Esophagus squamous epithelium (tissue), 5 donors: ENCODE data around the gene LTN1. TPM values are rescaled to one million over a fixed set of nuclear protein-coding genes. Genes with fewer than 3 reads are reported as not detected.

Source experiments
- DNase-seq: peaks from one replicate; lab custom pipeline; 2025; lab: John Stamatoyannopoulos, UW
- H3K27ac ChIP-seq, 4 donors: fragments of 200-600 bp; sonication (generic); one replicate each; pipeline ENCODE4 v1.5.1; 2016 to 2019; ENCODE audit warnings: mild to moderate bottlenecking in 1 of 4
- H3K27me3 ChIP-seq, 4 donors: fragments of 200-600 bp; sonication (generic); 1 replicate in 3 of 4; 2 replicates in 1 of 4; pipeline versions ENCODE4 v1.5.1 to v1.6.0; 2017 to 2021; ENCODE audit warnings: antibody characterized with exemption in 1 of 4
- H3K36me3 ChIP-seq, 3 donors: fragments of 200-600 bp; sonication (generic); one replicate each; pipeline ENCODE4 v1.5.1; 2016 to 2019
- H3K4me1 ChIP-seq, 3 donors: fragments of 200-600 bp; sonication (generic); one replicate each; pipeline ENCODE4 v1.5.1; 2017 to 2019
- H3K4me3 ChIP-seq, 4 donors: fragments of 200-600 bp; sonication (generic); 1 replicate in 3 of 4; 2 replicates in 1 of 4; pipeline ENCODE4 v1.5.1; 2016 to 2019; ENCODE audit warnings: mild to moderate bottlenecking in 2 of 4, moderate library complexity in 1 of 4
- H3K9me3 ChIP-seq, 3 donors: fragments of 200-600 bp; sonication (generic); one replicate each; pipeline ENCODE4 v1.5.1; 2016 to 2019
- POLR2A ChIP-seq, 4 donors: fragments of 450-650 bp; IDR thresholded peaks; one replicate each; pipeline ENCODE4 v1.6.1; 2017; ENCODE audit warnings: antibody characterized with exemption in 4 of 4, mild to moderate bottlenecking in 4 of 4, moderate library complexity in 3 of 4
- WGBS, 2 donors: methylation state at CpG; one replicate each; pipeline ENCODE4 v1.1.5; 2018; 5-methylcytosine and 5-hydroxymethylcytosine counted together
- intact Hi-C: fragments of 100-400 bp; cut with DNase I; formaldehyde crosslinking; loops from one replicate; pipeline ENCODE4 v1.15.0; 2022
- total RNA-seq, 4 donors: library from RNA; depleted of rRNA; stranded (reverse); fragments of >200 nt; gene quantifications; one replicate each; pipeline ENCODE4 v1.1.0, GENCODE V29; 2016
- TF ChIP-seq, protein P1 (sequence below), 6 experiments: fragments of 450-650 bp in 4 of 6; fragments of 200-600 bp in 2 of 6; sonication (generic) in 2 of 6; IDR thresholded peaks; one replicate each; pipeline ENCODE4 v1.5.1; 2016 to 2019; ENCODE audit warnings: antibody characterized with exemption in 6 of 6, mild to moderate bottlenecking in 4 of 6, moderate library complexity in 4 of 6
- donor health status: DM: yes; HTN: yes; CAD: no.

Gene LTN1
- total RNA-seq, 4 donors from 2014 or later: 10.3 to 24.9 (median 22.2) TPM

DNA sequence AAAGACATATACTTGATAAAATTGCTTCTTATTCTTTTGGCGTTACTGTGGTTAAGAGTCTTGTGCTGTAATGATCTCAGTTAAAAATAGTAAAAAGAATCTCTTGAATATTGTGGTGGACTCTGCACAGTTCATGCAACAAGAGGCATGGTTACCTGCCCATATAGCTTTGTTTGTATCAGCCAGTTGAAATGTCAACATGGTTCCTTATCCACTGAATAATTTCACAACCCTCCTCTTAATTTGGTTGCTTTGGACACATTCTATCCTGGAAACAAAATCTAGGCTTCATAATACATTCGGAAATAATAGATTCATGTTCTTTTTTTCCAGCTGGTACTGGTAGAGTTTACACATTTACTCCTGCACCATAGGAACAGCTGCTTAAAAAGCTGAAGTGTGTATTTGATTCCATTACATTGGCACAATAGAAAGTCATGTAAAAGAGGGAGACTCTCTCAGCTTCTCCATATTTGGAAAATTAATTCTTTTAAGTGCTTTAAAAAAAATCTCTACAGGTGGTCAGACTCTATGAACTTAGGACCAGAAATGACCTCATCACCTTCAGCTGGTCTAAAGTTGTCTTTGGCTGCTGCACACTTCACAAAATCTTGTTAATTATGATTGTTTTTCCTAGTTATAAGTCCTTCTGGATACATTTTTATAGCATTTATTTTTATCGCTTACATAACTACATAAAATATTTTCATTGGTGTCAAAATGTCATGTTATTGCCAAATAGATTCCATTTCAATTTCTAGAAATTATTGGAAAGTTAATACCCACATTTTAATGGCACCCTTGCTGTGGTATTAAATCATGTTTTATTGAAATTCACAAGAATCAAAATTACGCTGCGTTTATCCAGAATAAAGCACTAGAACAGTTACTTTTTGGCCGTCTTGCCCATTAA, 100.2 kb downstream of the LTN1 start:
- Histone ChIP-seq H3K9me3 (no peaks in the 10 kb centered on the region), H3K27me3 (no peaks in the 10 kb centered on the region), H3K36me3 (no peaks in the 10 kb centered on the region), H3K27ac (no peak overlapping the region), H3K4me3 (no peak overlapping the region), H3K4me1 (no peaks in the 10 kb centered on the region)
- intact Hi-C loops: no loop called here
- no peak for DNase-seq
- WGBS, 2 donors: 69% methylated on average over 6 of the region's 6 CpGs
- TF ChIP-seq, protein P1, sequence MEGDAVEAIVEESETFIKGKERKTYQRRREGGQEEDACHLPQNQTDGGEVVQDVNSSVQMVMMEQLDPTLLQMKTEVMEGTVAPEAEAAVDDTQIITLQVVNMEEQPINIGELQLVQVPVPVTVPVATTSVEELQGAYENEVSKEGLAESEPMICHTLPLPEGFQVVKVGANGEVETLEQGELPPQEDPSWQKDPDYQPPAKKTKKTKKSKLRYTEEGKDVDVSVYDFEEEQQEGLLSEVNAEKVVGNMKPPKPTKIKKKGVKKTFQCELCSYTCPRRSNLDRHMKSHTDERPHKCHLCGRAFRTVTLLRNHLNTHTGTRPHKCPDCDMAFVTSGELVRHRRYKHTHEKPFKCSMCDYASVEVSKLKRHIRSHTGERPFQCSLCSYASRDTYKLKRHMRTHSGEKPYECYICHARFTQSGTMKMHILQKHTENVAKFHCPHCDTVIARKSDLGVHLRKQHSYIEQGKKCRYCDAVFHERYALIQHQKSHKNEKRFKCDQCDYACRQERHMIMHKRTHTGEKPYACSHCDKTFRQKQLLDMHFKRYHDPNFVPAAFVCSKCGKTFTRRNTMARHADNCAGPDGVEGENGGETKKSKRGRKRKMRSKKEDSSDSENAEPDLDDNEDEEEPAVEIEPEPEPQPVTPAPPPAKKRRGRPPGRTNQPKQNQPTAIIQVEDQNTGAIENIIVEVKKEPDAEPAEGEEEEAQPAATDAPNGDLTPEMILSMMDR (IDR thresholded peaks at IDR 0.05): no peak
- TF ChIP-seq POLR2A (IDR thresholded peaks at IDR 0.05): no peak

DNA sequence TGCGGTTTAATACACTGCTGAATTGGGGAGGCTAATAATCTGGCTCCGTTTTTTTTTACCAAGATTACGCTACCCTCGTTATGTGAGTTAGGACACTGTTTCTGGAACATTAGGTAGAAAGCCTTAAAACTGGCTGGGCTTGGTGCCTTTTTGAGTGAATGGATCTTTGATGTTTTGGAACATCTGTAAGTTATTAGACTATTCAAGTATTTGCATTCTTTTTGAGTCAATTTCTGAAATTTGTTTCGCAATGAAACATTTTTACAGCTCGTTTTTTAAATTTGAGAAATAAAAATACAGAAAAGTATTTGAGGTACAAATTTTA, 106.9 kb downstream of the LTN1 start:
- no peak for TF ChIP-seq POLR2A (IDR thresholded peaks at IDR 0.05)
- TF ChIP-seq, protein P1 (IDR thresholded peaks at IDR 0.05): no peak
- intact Hi-C loops: no loop called here
- H3K36me3 ChIP-seq: peaks cover 0 to 22% (median 0%) of the 10 kb centered on the region in 3 donors
- H3K4me1 ChIP-seq: peaks cover 0 to 24% (median 4%) of the 10 kb centered on the region in 3 donors
- no peaks in the 10 kb centered on the region for H3K27me3 ChIP-seq
- H3K9me3 ChIP-seq: no peaks in the 10 kb centered on the region
- 92 to 97% methylated on average over 6 of the region's 6 CpGs for WGBS, 2 donors
- DNase-seq: no peak
- peak overlapping the region in 2 of 4 donors; percentile 91 to 95 for H3K27ac ChIP-seq
- H3K4me3 ChIP-seq: no peak overlapping the region

DNA sequence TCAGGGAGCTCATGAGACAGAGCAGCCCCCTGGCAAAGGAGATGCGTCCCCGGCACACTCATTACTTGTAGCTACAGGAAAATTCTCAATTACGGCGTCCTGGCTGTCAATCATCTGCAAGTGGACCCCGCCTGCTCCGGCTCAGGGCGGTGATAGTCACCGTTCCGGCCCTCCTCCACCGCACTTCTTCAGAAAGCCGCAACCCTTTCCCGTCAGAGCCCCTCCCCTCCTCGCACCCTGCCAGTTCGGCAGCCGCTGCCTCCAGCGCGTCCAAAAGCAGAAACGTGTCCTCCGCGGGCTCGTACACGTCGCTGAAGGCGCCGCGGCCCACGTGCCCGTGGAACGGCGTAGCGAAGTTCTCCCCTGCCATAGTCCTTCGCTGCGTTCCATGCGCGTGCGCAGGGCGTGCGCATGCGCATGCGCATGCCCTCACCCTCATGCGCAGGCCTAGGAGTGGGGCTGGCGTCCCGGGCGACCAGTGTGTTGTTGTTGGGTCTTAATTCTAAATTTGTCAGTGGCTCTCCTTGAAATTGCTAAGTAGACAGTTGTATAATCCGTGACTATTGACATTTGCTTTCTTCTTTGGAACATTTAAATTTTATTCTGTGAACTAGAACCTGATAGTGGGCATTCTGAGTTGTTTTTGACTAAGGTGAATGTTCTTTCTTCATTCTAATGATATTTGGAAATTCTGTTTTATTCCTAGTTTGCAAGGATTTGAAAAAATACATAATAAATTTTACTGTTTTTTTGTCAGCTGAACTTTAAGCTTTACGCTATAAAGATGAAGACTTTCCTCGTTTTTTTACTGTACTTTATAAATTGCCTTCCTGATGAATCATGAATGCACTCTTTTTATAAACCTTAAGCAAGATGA, 107.5 kb downstream of the LTN1 start:
- Histone ChIP-seq H3K4me3 (peak overlapping the region; percentile 45 to 67 (median 60)), H3K4me1 (peaks cover 0 to 24% (median 4%) of the 10 kb centered on the region in 3 donors), H3K36me3 (peaks cover 0 to 28% (median 0%) of the 10 kb centered on the region in 3 donors), H3K27ac (peak overlapping the region; percentile 84 to 95 (median 92)), H3K9me3 (no peaks in the 10 kb centered on the region), H3K27me3 (no peaks in the 10 kb centered on the region)
- WGBS, 2 donors: 8 to 10% methylated on average over 21 to 23 of the region's 47 CpGs
- TF ChIP-seq, protein P1 (IDR thresholded peaks at IDR 0.05): peak in 1 of 6 experiments; percentile 24
- TF ChIP-seq POLR2A (IDR thresholded peaks at IDR 0.05): peak in 3 of 4 donors; percentile 28 to 68 (median 49)
- DNase-seq: peak; percentile 59
- intact Hi-C loops: no loop called here

DNA sequence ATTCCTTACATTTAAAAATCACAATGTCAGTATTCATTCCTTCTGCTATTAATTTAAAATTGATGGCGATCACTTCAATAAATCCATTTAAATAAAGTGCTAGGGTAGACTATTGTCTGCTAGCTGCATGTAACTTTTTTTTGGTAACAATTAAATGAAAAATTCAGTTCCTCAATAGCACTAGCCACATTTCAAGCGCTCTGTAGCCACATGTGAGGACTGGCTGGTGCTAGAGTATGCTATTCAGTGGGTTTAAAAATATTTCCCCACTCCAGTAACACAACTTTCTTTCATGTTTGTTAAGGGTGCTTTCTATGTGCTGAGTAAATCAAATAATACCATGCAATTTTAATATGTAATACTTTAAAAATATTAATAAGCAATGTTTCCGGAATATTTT, 108.2 kb downstream of the LTN1 start:
- H3K36me3 ChIP-seq: peaks cover 0 to 35% (median 0%) of the 10 kb centered on the region in 3 donors
- 22 to 27% methylated on average over 3 of the region's 3 CpGs for WGBS, 2 donors
- H3K4me3 ChIP-seq: peak overlapping the region; percentile 45 to 67 (median 60)
- TF ChIP-seq, protein P1 (IDR thresholded peaks at IDR 0.05): no peak
- TF ChIP-seq POLR2A (IDR thresholded peaks at IDR 0.05): no peak
- no peak for DNase-seq
- H3K27ac ChIP-seq: peak overlapping the region; percentile 84 to 95 (median 92)
- intact Hi-C loops: no loop called here
- H3K27me3 ChIP-seq: no peaks in the 10 kb centered on the region
- no peaks in the 10 kb centered on the region for H3K9me3 ChIP-seq
- peaks cover 0 to 24% (median 4%) of the 10 kb centered on the region in 3 donors for H3K4me1 ChIP-seq
